ENCODE results near the gene PIK3CB.
"Not testable (repeated sequence)": the region's sequence is repeated elsewhere in the genome, so short reads cannot be mapped to it uniquely, and the experiment has no call there.

PIK3CB gene

GRCh38 chr3:138686771-138687221 lies 147.9 kb downstream of the PIK3CB start:
- peak overlapping the region; percentile 25; the same call in 1 of the 2 replicates for H3K27ac ChIP-seq
- no peak for TF ChIP-seq ZFX (IDR thresholded peaks at IDR 0.05)
- TF ChIP-seq CTCF (conservative IDR thresholded peaks at IDR 0.05): no peak

GRCh38 chr3:138684396-138684795 lies 150.3 kb downstream of the PIK3CB start:
- TF ChIP-seq ZFX (IDR thresholded peaks at IDR 0.05) (no peak), CTCF (conservative IDR thresholded peaks at IDR 0.05) (no peak)
- no peak overlapping the region for H3K27ac ChIP-seq

- TF ChIP-seq ZFX (IDR thresholded peaks at IDR 0.05): no peak
- no peak for TF ChIP-seq CTCF (conservative IDR thresholded peaks at IDR 0.05)
- no peak overlapping the region for H3K27ac ChIP-seq
Measured at GRCh38 chr3:138682648-138683047, 152.1 kb downstream of the PIK3CB start.

- no peak for TF ChIP-seq ZFX (IDR thresholded peaks at IDR 0.05)
- no peak for TF ChIP-seq CTCF (conservative IDR thresholded peaks at IDR 0.05)
- H3K27ac ChIP-seq: no peak overlapping the region
Measured at GRCh38 chr3:138681463-138682220, 153.1 kb downstream of the PIK3CB start.

- H3K27ac ChIP-seq: not testable (repeated sequence)
Measured at GRCh38 chr3:138680974-138681373, 153.8 kb downstream of the PIK3CB start.

GRCh38 chr3:138678874-138679392 lies 155.8 kb downstream of the PIK3CB start:
- H3K27ac ChIP-seq: no peak overlapping the region
- TF ChIP-seq CTCF (conservative IDR thresholded peaks at IDR 0.05): no peak
- TF ChIP-seq ZFX (IDR thresholded peaks at IDR 0.05): no peak

- no peak overlapping the region for H3K27ac ChIP-seq
- no peak for TF ChIP-seq ZFX (IDR thresholded peaks at IDR 0.05)
- TF ChIP-seq CTCF (conservative IDR thresholded peaks at IDR 0.05): no peak
Measured at GRCh38 chr3:138678086-138678485, 156.6 kb downstream of the PIK3CB start.

GRCh38 chr3:138675393-138675792 lies 159.3 kb downstream of the PIK3CB start:
- no peak overlapping the region for H3K27ac ChIP-seq
- TF ChIP-seq ZFX (IDR thresholded peaks at IDR 0.05): no peak
- no peak for TF ChIP-seq CTCF (conservative IDR thresholded peaks at IDR 0.05)
